ENCODE data around the gene EYS.

- TF ChIP-seq CTCF (conservative IDR thresholded peaks at IDR 0.05) (no peak), ZFX (IDR thresholded peaks at IDR 0.05) (no peak)
These were observed 1117.1 kb downstream of the EYS start for GRCh38 chr6:64589961-64590360.

Measured in C4-2B (cell line).